GM21381 (cell line): ENCODE results near the gene FAM117A.
A peak's percentile ranks its signal among the peaks of the same experiment; 100 is the strongest.

Experiments used
- ATAC-seq: cut with Tn5 transposase; IDR thresholded peaks from one replicate; pipeline ENCODE4 v1.9.1; 2021; ENCODE audit warnings: mild to moderate bottlenecking, moderate library complexity; ENCODE audit not compliant: unreplicated experiment

FAM117A gene, protein sequence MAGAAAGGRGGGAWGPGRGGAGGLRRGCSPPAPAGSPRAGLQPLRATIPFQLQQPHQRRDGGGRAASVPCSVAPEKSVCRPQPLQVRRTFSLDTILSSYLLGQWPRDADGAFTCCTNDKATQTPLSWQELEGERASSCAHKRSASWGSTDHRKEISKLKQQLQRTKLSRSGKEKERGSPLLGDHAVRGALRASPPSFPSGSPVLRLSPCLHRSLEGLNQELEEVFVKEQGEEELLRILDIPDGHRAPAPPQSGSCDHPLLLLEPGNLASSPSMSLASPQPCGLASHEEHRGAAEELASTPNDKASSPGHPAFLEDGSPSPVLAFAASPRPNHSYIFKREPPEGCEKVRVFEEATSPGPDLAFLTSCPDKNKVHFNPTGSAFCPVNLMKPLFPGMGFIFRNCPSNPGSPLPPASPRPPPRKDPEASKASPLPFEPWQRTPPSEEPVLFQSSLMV

DNA sequence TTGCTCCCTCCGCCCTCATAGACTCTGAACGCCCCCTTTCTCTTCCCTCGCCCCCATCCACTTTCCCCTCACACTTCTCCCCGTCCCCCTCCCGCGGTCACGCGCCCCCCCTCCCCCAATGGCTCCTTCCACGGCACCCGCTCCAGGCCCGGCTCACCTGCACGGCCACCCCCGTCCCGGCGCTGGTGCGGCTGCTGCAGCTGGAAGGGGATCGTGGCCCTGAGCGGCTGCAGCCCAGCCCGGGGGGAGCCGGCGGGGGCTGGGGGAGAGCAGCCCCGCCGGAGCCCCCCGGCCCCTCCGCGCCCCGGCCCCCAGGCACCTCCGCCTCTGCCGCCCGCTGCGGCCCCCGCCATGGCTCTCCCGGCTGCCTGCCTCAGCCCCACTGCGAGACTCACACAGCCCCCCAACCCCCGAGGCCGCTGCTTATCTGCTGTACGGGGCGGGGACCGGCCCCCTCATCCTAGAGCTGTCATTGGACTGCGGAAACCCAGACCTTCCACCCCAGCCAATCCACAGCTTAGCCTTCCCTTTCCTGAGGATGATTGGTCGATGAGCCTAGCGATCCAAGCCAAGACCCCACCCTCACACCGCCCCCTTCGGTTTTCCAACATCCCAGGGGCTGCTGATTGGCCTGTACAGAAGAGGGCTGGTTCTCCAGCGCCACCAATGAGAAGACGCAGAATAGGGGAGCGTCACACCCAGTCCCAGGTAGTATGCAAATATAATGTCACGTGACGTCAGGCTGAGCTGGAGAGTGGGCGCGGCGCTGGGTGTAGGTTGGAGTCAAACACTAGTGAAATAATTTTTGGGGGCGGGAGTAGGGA, at the start of gene FAM117A:
Gene FAM117A, minus strand, starts transcription at position 397 of the 824 bp plus-strand sequence. Its CDS starts 44 bp downstream, at position 353.
- peak; percentile 92 for ATAC-seq

GRCh38 chr17:49809056-49809455, 45.1 kb upstream of the FAM117A start:
- ATAC-seq: no peak

- ATAC-seq: no peak
Measured at GRCh38 chr17:49798738-49799137, 34.8 kb upstream of the FAM117A start.

DNA sequence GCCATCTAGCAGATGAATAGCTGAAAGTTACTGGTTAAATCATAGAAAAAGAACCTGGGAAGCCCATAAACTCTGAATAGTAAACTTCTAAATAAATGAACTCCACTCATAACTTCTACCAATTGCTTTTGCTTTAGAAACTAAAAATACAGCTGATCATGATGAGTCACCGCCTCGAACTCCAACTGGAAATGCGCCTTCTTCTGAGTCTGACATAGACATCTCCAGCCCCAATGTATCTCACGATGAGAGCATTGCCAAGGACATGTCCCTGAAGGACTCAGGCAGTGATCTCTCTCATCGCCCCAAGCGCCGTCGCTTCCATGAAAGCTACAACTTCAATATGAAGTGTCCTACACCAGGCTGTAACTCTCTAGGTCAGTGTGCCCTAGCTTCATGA, 34.3 kb upstream of the FAM117A start:
- ATAC-seq: no peak

- ATAC-seq: no peak
Measured at GRCh38 chr17:49795372-49795771, 31.4 kb upstream of the FAM117A start.

GRCh38 chr17:49793309-49793708, 29.4 kb upstream of the FAM117A start:
- ATAC-seq: no peak

DNA sequence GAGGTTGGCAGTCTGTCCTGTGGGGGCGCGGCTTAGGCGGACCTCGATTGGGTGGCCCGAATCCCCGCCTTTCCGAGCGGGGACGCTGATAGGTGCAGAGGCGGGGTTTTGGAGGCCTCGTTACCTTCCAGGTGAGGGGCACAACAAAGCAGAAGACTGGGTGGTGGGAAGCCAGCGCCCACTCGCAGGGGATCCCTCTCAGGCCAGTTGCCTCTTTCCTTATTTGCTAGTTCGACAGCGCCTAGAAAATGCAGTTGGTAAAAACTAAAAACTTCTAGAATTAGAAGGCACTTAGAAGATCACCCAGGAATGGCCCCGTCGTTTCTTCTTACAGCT, 25.3 kb upstream of the FAM117A start:
- no peak for ATAC-seq

DNA sequence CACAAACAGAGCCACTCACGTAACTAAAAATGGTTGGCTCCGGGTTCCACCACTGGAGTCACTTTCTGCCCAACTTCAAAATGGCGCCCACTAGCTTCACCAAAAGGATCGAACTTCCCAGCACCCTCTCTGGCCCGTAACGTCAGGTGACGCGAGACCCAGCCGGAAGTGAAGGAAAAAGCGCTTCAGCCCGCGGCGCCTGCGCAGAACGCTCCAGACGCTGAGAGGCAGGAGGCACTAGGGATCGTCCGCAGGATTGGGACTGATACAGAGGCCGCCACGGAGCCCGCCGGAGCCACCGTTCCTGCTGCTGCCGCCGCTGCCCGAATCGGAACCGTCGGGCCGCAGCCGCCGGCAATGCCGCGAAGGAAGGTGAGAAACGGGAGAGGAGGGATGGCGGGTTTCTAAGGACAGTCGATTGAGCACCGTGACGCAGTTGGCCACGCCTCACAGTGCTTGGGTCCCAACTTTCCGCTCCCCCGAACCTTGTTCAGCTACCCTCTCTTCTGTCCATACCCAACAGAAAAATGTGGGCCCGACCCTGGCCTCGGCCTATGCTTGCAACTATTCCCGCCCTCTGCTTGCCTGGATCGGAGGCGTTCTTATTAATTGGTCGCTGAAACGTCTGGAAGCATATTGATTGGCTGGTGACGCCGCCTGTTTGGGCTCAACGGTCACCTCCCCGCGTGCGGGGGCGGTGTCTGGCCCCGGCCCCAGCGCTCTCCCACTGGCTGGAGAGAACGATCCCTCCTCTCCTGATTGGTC, 24.7 kb upstream of the FAM117A start, which contains the start of gene KAT7:
Gene KAT7, plus strand, starts transcription at position 204 of the 765 bp plus-strand sequence. Its CDS starts 154 bp downstream, at position 358.
- ATAC-seq: peak; percentile 88

GRCh38 chr17:49787884-49788477, 24.1 kb upstream of the FAM117A start:
- ATAC-seq: no peak

DNA sequence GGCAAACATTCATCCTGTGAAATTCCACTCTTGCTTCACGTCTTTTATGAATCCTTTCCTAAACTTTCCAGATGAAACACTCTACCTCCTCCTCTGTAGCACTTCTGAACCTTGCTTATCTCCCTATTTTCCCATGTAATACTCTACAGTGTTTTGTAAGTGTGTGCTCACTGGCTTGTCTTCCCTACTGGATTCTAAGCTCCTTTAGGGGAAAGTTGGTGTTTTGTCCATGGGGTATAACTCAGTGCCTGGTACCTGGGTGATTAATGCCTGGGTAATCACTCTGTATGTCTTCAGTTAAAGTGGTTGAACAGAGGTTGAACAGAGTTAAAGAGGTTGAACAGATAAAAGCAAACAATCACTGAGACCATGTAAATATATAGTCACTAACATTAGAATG, 20.7 kb upstream of the FAM117A start:
- ATAC-seq: no peak

- no peak for ATAC-seq
Measured at GRCh38 chr17:49783791-49784190, 19.9 kb upstream of the FAM117A start.

GRCh38 chr17:49783071-49783715, 19.3 kb upstream of the FAM117A start:
- no peak for ATAC-seq

DNA sequence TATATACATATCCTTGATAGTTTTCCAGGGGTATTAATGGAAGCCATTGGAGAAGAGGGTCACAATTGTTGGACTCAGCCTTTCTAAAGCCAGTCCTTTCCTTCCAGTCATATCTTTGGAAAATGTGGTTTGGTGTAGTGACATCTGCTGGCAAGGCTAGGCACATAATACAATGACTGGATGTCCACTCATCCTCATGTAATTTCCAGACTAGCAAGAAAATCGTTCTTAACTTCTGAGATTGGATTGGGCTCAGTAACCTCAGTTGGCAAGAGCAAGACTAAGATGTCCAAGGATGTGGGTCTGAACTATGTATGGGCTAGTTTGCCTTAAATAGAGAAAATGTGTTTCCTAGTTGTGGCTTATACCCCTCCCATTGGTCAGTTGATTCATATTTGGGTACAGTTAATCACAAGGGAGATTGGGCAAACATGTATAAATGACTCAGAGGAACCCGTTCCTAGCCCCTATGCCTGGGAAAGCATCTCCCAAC, 15.9 kb upstream of the FAM117A start:
- ATAC-seq: no peak

GRCh38 chr17:49779156-49779738, 15.3 kb upstream of the FAM117A start:
- no peak for ATAC-seq

DNA sequence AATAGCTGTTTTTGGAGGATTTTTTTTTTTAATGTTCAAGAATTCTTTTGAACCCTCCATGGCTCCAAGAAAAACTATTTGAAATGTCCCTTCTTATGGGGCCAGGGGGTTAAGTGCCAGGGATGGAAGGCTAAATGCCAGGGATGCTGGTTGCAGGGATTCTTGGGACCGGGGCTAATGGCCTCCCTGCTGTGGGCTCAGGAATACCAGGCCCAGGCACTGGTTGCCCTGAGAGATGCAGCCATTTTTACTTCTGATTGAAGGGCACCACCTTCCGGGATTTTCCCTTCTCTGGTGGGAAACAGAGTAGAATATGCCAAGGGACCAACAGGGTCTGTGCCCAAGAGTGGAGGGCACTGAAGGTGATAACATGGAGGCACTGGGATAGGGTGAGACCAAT, 13.6 kb upstream of the FAM117A start:
- ATAC-seq: no peak

DNA sequence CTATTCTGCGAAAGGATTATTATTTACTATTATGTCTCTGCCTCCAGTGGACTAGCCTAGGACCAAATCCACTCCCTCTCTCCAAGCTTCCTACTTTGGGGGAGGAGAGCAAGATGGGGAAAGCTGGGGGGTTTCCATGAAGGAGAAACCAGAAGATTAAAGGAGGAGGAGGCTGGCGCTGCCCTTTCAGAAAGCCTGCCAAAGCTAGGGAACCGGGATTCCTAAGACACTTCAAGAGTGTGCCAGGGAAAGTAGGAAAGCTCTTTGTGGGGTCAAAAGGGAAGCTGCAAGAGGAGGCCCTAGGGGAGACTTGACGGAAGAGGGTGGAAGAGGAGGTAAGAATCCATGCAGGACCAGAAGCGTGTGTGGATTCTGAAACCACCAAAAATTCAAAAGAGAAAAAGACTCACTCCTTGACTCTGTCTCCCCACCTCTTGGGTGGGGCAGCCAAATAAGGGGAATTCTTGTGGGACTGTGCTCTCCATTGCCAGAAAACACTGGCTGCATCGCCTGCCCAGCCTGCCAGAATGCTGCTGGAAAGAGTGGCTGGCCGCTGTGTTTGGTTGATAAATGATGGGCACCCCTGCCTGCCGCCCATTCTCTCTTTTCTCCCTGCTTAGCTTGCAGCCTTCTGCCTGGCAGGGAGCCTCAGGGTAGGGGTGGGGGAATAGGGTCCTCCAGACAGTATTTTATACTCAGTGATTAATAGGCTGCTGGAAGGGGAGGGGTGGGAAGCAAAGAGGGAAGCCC, 12.8 kb upstream of the FAM117A start:
- no peak for ATAC-seq

- no peak for ATAC-seq
Measured at GRCh38 chr17:49775546-49776260, 11.8 kb upstream of the FAM117A start.

- no peak for ATAC-seq
Measured at GRCh38 chr17:49766918-49767530, 3.1 kb upstream of the FAM117A start.
